NCI-H128 (cell line): ENCODE results near the gene EXOC4.
"Not testable (repeated sequence)": the region's sequence is repeated elsewhere in the genome, so short reads cannot be mapped to it uniquely, and the experiment has no call there.

Experiments used
- DNase-seq: peaks from one replicate; lab custom pipeline; 2025; ENCODE audit not compliant: unreplicated experiment; lab: John Stamatoyannopoulos, UW

The EXOC4 gene

GRCh38 chr7:134046594-134047128 lies 793.8 kb downstream of the EXOC4 start:
- no peak for DNase-seq

DNA sequence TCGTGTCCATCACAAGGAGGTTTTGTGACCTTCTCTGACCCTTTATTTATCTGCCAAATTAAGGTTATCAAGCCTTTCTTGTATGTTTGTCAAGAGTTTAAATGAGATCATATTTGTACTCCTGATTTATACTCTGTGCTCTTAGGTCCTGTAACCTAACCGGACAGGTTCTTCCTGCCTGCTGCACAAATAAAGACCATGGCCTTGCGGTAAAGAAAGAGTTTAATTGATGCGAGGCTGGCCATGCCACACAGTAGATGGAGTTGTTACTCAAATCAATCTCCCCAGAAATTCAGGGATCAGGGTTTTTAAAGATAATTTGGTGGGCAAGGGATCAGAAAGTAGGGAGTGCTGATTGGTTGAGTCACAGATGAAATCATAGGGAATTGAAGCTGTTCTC lies 794.8 kb downstream of the EXOC4 start:
- no peak for DNase-seq

GRCh38 chr7:134048166-134048565 lies 795.3 kb downstream of the EXOC4 start:
- DNase-seq = no peak

GRCh38 chr7:134051020-134051419 lies 798.1 kb downstream of the EXOC4 start:
- no peak for DNase-seq

GRCh38 chr7:134056816-134057215 lies 803.9 kb downstream of the EXOC4 start:
- DNase-seq = no peak

GRCh38 chr7:134058521-134058920 lies 805.6 kb downstream of the EXOC4 start:
- no peak for DNase-seq

DNA sequence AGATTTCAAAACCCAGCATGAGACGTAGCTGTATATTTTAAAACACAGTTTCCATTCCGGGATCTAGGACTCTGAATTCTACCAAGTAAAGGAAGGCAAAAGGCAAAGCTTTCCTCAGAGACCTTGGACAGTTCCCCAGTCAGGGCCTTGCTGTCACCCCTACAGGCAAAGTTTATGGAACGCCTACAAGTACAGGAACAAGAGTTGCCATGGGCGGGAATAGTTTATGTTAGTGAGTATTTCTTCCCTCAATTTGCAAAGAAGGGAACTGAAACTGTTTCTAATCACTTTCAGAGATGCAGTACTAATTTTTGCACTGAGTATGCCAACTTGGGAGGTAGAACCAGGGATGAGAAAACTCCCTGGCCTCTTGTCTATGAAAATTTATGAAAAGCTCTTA lies 806.1 kb downstream of the EXOC4 start:
- no peak for DNase-seq

DNA sequence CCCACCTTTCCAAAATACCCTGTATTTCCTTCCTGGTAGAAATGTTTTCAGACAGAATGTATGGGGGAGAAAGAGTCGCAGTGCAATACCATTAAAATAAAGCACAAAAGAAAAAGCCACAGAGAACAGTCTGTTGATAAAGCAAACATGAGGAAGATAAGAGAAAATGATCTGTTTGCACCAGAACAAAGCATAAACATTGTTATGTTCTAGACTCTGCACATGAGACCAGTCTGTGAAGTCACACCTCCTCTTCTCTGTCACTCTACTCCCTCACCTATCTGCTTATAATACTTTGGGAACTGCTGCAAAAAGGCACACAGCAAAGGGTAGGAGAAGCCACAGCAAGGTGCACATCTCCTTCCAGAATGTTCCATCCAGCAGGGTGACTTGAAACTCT lies 807.0 kb downstream of the EXOC4 start:
- DNase-seq = no peak

GRCh38 chr7:134060874-134061273 lies 808.0 kb downstream of the EXOC4 start:
- DNase-seq = no peak

DNA sequence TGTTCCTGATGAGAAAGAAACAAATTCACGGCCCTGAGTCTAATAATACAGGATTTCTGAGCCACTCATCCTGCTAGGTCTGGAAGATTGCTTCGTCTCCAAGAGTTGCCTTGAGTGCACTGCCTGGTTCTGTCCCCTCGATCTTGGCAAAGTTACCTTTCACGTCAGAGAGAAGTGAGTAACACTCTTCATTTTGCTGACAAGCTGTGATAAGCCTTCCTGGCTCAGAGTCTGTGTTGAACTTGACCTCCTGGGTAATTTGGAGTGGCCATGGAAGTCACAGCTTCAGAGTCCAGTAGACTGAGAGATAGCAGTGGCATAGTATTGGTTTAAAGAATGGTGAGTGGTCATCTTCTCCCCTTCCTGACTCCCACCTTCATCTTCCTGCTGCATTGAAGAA lies 809.6 kb downstream of the EXOC4 start:
- no peak for DNase-seq

DNA sequence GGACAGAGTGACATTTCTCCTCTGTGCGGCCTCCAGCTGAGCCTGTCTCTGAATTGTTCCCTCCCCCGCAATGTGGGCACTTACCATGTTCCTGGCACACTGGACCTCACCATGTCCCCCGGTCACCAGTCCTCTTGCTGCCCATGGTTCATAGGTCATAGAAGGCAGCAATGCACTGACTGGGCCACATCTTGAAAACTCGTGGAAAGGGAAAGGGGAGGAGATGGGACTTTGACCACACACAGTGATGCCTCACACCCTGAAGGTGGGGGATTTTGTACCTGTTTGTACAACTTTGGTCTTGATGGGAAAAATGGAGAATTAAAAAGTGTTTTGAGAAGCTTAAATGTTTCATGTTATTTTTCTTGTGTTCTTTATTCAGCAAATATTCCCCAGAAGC lies 812.5 kb downstream of the EXOC4 start:
- DNase-seq = no peak

- DNase-seq = no peak
Observed at GRCh38 chr7:134067164-134067563, 814.3 kb downstream of the EXOC4 start.

DNA sequence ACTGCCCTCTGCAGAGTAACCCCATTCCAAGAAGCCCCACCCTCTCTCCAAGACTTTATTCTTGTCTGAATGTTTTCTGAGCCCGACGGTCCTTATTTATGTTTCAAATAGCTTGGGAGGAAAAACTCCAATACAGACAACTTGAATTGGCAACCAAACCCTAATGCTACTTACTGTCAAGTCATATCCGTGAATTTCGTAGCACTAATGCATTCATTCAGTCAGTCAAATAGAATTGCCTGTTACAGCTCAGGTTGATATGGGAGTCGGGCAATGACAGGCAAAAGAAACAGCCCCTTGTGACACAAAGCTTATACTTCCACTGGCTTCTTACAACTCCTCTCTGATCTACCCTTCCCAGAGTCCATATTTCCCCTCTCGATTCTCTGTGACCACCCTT lies 815.8 kb downstream of the EXOC4 start:
- no peak for DNase-seq

- DNase-seq = no peak
Observed at GRCh38 chr7:134069187-134069586, 816.3 kb downstream of the EXOC4 start.

GRCh38 chr7:134070673-134071072 lies 817.8 kb downstream of the EXOC4 start:
- no peak for DNase-seq

GRCh38 chr7:134071355-134072331 lies 818.8 kb downstream of the EXOC4 start:
- no peak for DNase-seq

DNA sequence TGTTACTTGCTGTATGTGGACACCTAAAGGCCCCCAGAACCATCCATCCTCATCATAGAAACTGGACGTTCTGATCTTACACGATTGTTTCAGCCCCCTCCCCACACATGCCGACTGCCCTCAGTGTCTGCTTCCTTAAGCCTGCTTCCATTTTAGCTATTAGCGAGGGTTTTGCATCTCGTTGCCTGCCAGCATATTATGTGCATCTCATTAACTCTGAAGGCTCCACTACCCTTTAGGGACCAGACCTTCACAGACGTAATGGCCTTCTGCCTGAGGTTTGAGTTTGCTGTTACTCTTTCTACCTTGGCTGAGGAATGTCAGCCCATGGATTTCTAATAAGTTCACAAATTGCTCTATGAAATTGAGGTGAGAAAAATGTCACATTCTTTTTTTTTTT lies 820.4 kb downstream of the EXOC4 start:
- DNase-seq = no peak

- DNase-seq = no peak
Observed at GRCh38 chr7:134075799-134076198, 822.9 kb downstream of the EXOC4 start.

- not testable (repeated sequence) for DNase-seq
Observed at GRCh38 chr7:134077560-134077959, 824.7 kb downstream of the EXOC4 start.

GRCh38 chr7:134078991-134079390 lies 826.1 kb downstream of the EXOC4 start:
- DNase-seq = no peak

DNA sequence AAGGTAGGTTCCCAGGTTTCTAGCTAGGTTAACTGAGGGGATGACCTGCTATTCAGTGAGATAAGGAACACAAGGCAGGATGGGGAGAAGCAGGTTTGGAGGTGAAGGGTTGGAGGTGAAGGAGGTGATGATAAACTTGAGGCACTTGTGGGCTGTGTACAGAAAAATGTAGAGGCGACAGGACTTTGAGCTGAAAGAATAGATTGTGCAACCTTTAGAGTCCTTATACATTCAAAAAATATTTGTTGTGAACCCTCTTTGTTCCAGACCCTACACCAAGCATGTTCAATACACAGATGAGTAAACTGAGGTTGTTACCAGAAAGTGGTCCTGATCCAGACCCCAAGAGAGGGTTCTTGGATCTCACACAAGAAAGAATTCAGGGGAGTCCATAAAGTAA lies 828.8 kb downstream of the EXOC4 start:
- no peak for DNase-seq

GRCh38 chr7:134083766-134084487 lies 831.0 kb downstream of the EXOC4 start:
- no peak for DNase-seq
